Measurements from ENCODE around the gene MYO1B.

- no peak for TF ChIP-seq EP300 (IDR thresholded peaks at IDR 0.05)
- TF ChIP-seq, protein P1, sequence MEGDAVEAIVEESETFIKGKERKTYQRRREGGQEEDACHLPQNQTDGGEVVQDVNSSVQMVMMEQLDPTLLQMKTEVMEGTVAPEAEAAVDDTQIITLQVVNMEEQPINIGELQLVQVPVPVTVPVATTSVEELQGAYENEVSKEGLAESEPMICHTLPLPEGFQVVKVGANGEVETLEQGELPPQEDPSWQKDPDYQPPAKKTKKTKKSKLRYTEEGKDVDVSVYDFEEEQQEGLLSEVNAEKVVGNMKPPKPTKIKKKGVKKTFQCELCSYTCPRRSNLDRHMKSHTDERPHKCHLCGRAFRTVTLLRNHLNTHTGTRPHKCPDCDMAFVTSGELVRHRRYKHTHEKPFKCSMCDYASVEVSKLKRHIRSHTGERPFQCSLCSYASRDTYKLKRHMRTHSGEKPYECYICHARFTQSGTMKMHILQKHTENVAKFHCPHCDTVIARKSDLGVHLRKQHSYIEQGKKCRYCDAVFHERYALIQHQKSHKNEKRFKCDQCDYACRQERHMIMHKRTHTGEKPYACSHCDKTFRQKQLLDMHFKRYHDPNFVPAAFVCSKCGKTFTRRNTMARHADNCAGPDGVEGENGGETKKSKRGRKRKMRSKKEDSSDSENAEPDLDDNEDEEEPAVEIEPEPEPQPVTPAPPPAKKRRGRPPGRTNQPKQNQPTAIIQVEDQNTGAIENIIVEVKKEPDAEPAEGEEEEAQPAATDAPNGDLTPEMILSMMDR (IDR thresholded peaks at IDR 0.05), result no peak
These were observed 137.6 kb downstream of the MYO1B start for GRCh38 chr2:191382801-191383200.
